HEK293T (cell line): ENCODE data around the gene MECP2.

Experiments
- ARNT ChIP-seq: fragments of 450-650 bp; IDR thresholded peaks from 2 replicates; pipeline ENCODE4 v1.6.1; 2017; ENCODE audit warnings: mild to moderate bottlenecking
- BHLHE40 ChIP-seq: fragments of 450-650 bp; IDR thresholded peaks from 2 replicates; pipeline ENCODE4 v1.6.1; 2016; ENCODE audit warnings: mild to moderate bottlenecking, moderate library complexity, borderline replicate concordance
- CTBP1 ChIP-seq: fragments of 450-650 bp; IDR thresholded peaks from 2 replicates; pipeline ENCODE4 v1.6.1; 2016; ENCODE audit warnings: borderline replicate concordance
- ELF4 ChIP-seq: fragments of 450-650 bp; IDR thresholded peaks from 2 replicates; pipeline ENCODE4 v1.6.1; 2017; ENCODE audit warnings: antibody characterized with exemption
- FOXA1 ChIP-seq: fragments of 450-650 bp; IDR thresholded peaks from 2 replicates; pipeline ENCODE4 v1.6.1; 2016; ENCODE audit warnings: mild to moderate bottlenecking
- FOXK2 ChIP-seq: fragments of 450-650 bp; IDR thresholded peaks from 2 replicates; pipeline ENCODE4 v1.6.1; 2016; ENCODE audit warnings: mild to moderate bottlenecking
- FOXM1 ChIP-seq: fragments of 450-650 bp; IDR thresholded peaks from 2 replicates; pipeline ENCODE4 v1.6.1; 2017; ENCODE audit warnings: mild to moderate bottlenecking, borderline replicate concordance
- LEF1 ChIP-seq: fragments of 450-650 bp; IDR thresholded peaks from 2 replicates; pipeline ENCODE4 v1.6.1; 2017; ENCODE audit warnings: mild to moderate bottlenecking, borderline replicate concordance
- NFRKB ChIP-seq: fragments of 450-650 bp; IDR thresholded peaks from 2 replicates; pipeline ENCODE4 v1.6.1; 2016; ENCODE audit warnings: mild to moderate bottlenecking, moderate library complexity
- PKNOX1 ChIP-seq: fragments of 450-650 bp; IDR thresholded peaks from 2 replicates; pipeline ENCODE4 v1.6.1; 2016
- SP1 ChIP-seq: fragments of 450-650 bp; IDR thresholded peaks from 2 replicates; pipeline ENCODE4 v1.6.1; 2017
- SUZ12 ChIP-seq: fragments of 450-650 bp; IDR thresholded peaks from 2 replicates; pipeline ENCODE4 v1.6.1; 2016; ENCODE audit warnings: mild to moderate bottlenecking
- TARDBP ChIP-seq: fragments of 450-650 bp; IDR thresholded peaks from 2 replicates; pipeline ENCODE4 v1.6.1; 2016
- ZNF384 ChIP-seq: fragments of 450-650 bp; IDR thresholded peaks from 2 replicates; pipeline ENCODE4 v1.6.1; 2016

DNA sequence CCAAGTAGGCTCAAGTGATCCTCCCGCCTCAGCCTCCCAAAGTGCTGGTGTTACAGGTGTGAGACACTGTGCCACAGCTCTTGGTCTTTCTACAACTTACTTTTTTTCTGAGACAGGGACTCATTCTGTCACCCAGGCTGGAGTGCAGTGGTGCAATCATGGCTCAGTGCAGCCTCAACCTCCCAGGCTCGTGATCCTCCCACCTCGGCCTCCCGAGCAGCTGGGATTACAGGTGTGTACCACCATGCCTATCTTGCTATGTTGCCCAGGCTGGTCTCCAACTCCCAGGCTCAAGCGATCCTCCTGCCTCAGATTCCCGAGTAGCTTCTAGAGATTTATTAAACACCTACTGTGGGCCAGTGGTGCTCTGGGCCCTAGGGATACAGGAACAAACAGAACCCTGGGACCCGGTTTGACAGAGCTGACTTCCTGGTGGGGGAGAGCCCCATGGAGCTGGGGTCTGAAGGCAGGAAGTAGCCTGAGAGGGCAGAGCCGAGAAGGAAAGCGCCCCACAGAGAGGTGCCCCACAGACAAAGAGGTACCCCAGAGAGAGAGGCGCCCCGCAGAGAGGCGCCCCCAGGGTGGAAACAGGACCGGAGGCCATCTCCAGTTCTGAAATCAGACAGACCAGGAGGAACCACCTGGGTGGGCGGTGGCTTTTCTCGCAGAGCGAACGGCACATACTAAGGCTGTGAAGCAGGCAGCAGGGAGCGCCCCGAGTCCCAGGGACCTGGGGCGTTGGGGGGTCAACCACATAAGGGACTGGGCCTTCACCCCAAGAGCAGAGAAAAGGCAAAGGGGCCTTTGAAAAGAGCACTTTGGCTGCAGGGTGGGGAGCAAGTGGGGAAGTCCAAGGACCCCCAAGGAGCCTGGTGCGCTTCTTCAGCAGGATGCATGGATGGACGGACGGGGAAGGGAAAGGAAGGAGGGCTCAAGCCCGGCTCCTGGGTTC, 82.8 kb downstream of the MECP2 start:
- TF ChIP-seq FOXK2 (no peak), FOXA1 (no peak), ZNF384 (no peak), ELF4 (no peak), SUZ12 (no peak), SP1 (no peak), CTBP1 (no peak), NFRKB (no peak), BHLHE40 (no peak), TARDBP (no peak), LEF1 (no peak), PKNOX1 (no peak), ARNT (no peak), FOXM1 (no peak)
